OCI-LY7 (cell line): ENCODE data around the gene EDNRB. TPM values are rescaled to one million over a fixed set of nuclear protein-coding genes. Genes with fewer than 3 reads are reported as not detected.

ENCODE experiments used
- BruUV-seq: library from RNA; stranded (reverse); fragments of 400-500 nt; replicated peaks from 2 replicates; lab custom pipeline; 2021; lab: Mats Ljungman, UMichigan
- CTCF ChIA-PET: fragments of 300-600 bp; sonication (Branson Sonifier 250); formaldehyde crosslinking; loops from one replicate; lab custom pipeline; 2022; ENCODE audit warnings: antibody characterized with exemption; ENCODE audit not compliant: unreplicated experiment; lab: Charles Lee
- POLR2A ChIA-PET: fragments of 300-600 bp; sonication (Branson Sonifier 250); formaldehyde crosslinking; loops from one replicate; lab custom pipeline; 2022; ENCODE audit warnings: antibody characterized with exemption; lab: Charles Lee
- DNase-seq: peaks from one replicate; pipeline ENCODE4 v3.0.0-alpha.2; 2015; ENCODE audit warnings: low spot score
- H2AFZ ChIP-seq: fragments of 200-600 bp; sonication (generic), shearing (Covaris generic); 2 replicates; pipeline ENCODE4 v1.6.1; 2014; ENCODE audit warnings: mild to moderate bottlenecking, antibody characterized with exemption, low read length, moderate library complexity
- H3K27ac ChIP-seq: fragments of 200-600 bp; sonication (generic); 2 replicates; pipeline ENCODE4 v1.5.1; 2014; ENCODE audit warnings: mixed run types, low read depth, mild to moderate bottlenecking, moderate library complexity, low read length, inconsistent platforms; ENCODE audit not compliant: poor library complexity, severe bottlenecking
- H3K36me3 ChIP-seq: fragments of 200-600 bp; sonication (generic); 2 replicates; pipeline ENCODE4 v1.6.1; 2014; ENCODE audit warnings: mild to moderate bottlenecking, antibody characterized with exemption, low read length, moderate library complexity, mixed read lengths; ENCODE audit not compliant: insufficient read depth
- H3K4me1 ChIP-seq: fragments of 200-600 bp; sonication (generic); 2 replicates; pipeline ENCODE4 v1.5.1; 2014; ENCODE audit warnings: mild to moderate bottlenecking, low read length; ENCODE audit not compliant: insufficient read depth, poor library complexity, severe bottlenecking
- H3K4me2 ChIP-seq: fragments of 200-600 bp; sonication (generic); 2 replicates; pipeline ENCODE4 v1.6.1; 2014; ENCODE audit warnings: mild to moderate bottlenecking, low read length
- H3K4me3 ChIP-seq: fragments of 200-600 bp; sonication (generic); 2 replicates; pipeline ENCODE4 v1.5.1; 2014; ENCODE audit warnings: mild to moderate bottlenecking, low read depth, low read length; ENCODE audit not compliant: poor library complexity, severe bottlenecking
- H3K79me2 ChIP-seq: fragments of 200-600 bp; sonication (generic); 2 replicates; pipeline ENCODE4 v1.6.1; 2016; ENCODE audit warnings: low read depth, mild to moderate bottlenecking, low read length, moderate library complexity, mixed read lengths; ENCODE audit not compliant: insufficient read depth
- H3K9me2 ChIP-seq: fragments of 200-600 bp; sonication (generic); 2 replicates; pipeline ENCODE4 v1.6.1; 2016; ENCODE audit warnings: mild to moderate bottlenecking, low read length, mixed read lengths; ENCODE audit not compliant: insufficient read depth
- H3K9me3 ChIP-seq: fragments of 200-600 bp; sonication (generic); 2 replicates; pipeline ENCODE4 v1.6.1; 2014; ENCODE audit warnings: mild to moderate bottlenecking, mixed run types, low read length, mixed read lengths
- H4K20me1 ChIP-seq: fragments of 200-600 bp; sonication (generic); 2 replicates; pipeline ENCODE4 v1.6.1; 2014; ENCODE audit warnings: mild to moderate bottlenecking, antibody characterized with exemption, low read length, moderate library complexity, mixed read lengths; ENCODE audit not compliant: insufficient read depth
- CTCF ChIP-seq: fragments of 200-600 bp; sonication (generic); conservative IDR thresholded peaks from 2 replicates; pipeline ENCODE4 v1.5.1; 2014; ENCODE audit warnings: mild to moderate bottlenecking, antibody characterized with exemption, low read length, moderate library complexity, mixed read lengths
- EZH2phosphoT487 ChIP-seq: fragments of 200-600 bp; sonication (generic); IDR thresholded peaks from 2 replicates; pipeline ENCODE4 v1.6.1; 2018; ENCODE audit warnings: low read depth, borderline replicate concordance, mild to moderate bottlenecking, mixed run types, antibody characterized with exemption, low read length, moderate library complexity, mixed read lengths
- intact Hi-C: fragments of 100-400 bp; cut with micrococcal nuclease; formaldehyde crosslinking; loops from one replicate; pipeline ENCODE4 v1.10.0; 2022; ENCODE audit not compliant: unreplicated experiment
- total RNA-seq, 2 experiments: library from RNA; depleted of rRNA in 1 of 2; stranded (reverse); fragments of >200 nt in 1 of 2; shearing (Covaris generic) in 1 of 2; gene quantifications; 2 replicates each; pipeline ENCODE4 v1.2.3, GENCODE V29; 2014 to 2022

EDNRB gene
- total RNA-seq, 2 experiments from 2014 or later = not detected

DNA sequence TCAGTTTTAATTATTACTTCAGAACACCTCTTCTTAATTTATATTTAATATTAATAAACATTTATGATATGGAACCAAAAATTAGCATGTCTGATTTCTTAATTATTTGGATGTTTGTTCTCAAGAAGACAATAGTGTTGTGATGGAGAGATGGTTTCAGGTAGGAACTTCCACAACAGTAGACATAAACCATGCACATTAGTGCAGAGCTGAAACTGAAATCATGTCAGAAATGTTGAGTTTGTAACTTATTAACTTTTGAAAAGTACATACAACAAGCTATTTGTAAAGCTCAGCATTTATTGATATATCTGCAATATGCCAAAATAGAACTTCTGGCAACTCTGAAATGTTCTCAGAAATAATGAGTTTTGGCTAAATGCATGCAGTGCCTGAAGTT, 11.8 kb upstream of the EDNRB start:
- H3K9me2 ChIP-seq = no peaks in the 10 kb centered on the region
- H3K79me2 ChIP-seq = no peaks in the 10 kb centered on the region
- POLR2A ChIA-PET = interaction anchor here (0.9 kb wide), 1 partner anchor 10 kb away, joined by 3 read pairs; no protein-coding TSS in a partner anchor
- DNase-seq = no peak
- no peaks in the 10 kb centered on the region for H3K9me3 ChIP-seq
- no peak overlapping the region for H3K4me2 ChIP-seq
- H3K27ac ChIP-seq = no peak overlapping the region
- CTCF ChIA-PET = no interaction called here
- H3K36me3 ChIP-seq = no peaks in the 10 kb centered on the region
- intact Hi-C loops = no loop called here
- TF ChIP-seq CTCF (no peak), EZH2phosphoT487 (no peak)
- BruUV-seq = no TSS peak
- no peaks in the 10 kb centered on the region for H4K20me1 ChIP-seq
- H3K4me3 ChIP-seq = no peak overlapping the region
- no peaks in the 10 kb centered on the region for H3K4me1 ChIP-seq
- no peak overlapping the region for H2AFZ ChIP-seq

DNA sequence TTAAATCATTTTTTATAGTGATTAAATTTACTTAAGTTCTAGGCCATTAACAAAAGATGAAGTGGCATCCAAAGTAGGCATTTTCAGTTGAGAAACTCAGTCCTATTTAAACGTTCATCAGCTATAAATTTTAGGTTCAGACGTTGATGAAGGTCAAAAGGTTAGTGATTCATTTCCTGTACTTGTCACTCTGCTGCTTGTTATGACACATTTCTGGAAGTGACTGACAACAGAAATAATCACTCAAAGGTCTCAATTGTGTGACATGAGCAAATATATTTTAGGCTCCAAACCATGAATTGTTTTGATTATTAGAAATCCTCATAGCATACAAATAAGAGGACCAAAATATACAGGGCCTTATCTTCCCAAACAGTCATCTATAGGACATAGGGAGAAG, 10.3 kb upstream of the EDNRB start:
- no peaks in the 10 kb centered on the region for H4K20me1 ChIP-seq
- H2AFZ ChIP-seq = no peak overlapping the region
- no peaks in the 10 kb centered on the region for H3K79me2 ChIP-seq
- CTCF ChIA-PET = no interaction called here
- TF ChIP-seq EZH2phosphoT487 = no peak
- TF ChIP-seq CTCF = no peak
- H3K4me2 ChIP-seq = no peak overlapping the region
- no TSS peak for BruUV-seq
- intact Hi-C loops = no loop called here
- H3K9me2 ChIP-seq = no peaks in the 10 kb centered on the region
- no peaks in the 10 kb centered on the region for H3K9me3 ChIP-seq
- no peak for DNase-seq
- H3K4me1 ChIP-seq = no peaks in the 10 kb centered on the region
- H3K36me3 ChIP-seq = no peaks in the 10 kb centered on the region
- H3K4me3 ChIP-seq = no peak overlapping the region
- POLR2A ChIA-PET = no interaction called here
- no peak overlapping the region for H3K27ac ChIP-seq

- Histone ChIP-seq H3K4me3 (no peak overlapping the region), H3K9me3 (no peaks in the 10 kb centered on the region), H3K4me1 (no peaks in the 10 kb centered on the region), H3K4me2 (no peak overlapping the region), H3K36me3 (no peaks in the 10 kb centered on the region), H2AFZ (no peak overlapping the region), H3K27ac (no peak overlapping the region), H3K9me2 (no peaks in the 10 kb centered on the region), H4K20me1 (no peaks in the 10 kb centered on the region), H3K79me2 (no peaks in the 10 kb centered on the region)
- ChIA-PET POLR2A (interaction anchor here (0.7 kb wide), 1 partner anchor 57 kb away, joined by 3 read pairs; no protein-coding TSS in a partner anchor), CTCF (no interaction called here)
- intact Hi-C loops = no loop called here
- TF ChIP-seq CTCF (no peak), EZH2phosphoT487 (no peak)
- no TSS peak for BruUV-seq
- DNase-seq = no peak
Observed at GRCh38 chr13:77925616-77926015, 7.0 kb upstream of the EDNRB start.
